ENCODE results near the gene HIPK2. TPM values are rescaled to one million over a fixed set of nuclear protein-coding genes. Genes with fewer than 3 reads are reported as not detected.

HIPK2 gene
- total RNA-seq, 3 donors from 2014 or later (not counting 1 experiment from before 2014, with no cell fraction given) = 127 to 145 (median 144) TPM

DNA sequence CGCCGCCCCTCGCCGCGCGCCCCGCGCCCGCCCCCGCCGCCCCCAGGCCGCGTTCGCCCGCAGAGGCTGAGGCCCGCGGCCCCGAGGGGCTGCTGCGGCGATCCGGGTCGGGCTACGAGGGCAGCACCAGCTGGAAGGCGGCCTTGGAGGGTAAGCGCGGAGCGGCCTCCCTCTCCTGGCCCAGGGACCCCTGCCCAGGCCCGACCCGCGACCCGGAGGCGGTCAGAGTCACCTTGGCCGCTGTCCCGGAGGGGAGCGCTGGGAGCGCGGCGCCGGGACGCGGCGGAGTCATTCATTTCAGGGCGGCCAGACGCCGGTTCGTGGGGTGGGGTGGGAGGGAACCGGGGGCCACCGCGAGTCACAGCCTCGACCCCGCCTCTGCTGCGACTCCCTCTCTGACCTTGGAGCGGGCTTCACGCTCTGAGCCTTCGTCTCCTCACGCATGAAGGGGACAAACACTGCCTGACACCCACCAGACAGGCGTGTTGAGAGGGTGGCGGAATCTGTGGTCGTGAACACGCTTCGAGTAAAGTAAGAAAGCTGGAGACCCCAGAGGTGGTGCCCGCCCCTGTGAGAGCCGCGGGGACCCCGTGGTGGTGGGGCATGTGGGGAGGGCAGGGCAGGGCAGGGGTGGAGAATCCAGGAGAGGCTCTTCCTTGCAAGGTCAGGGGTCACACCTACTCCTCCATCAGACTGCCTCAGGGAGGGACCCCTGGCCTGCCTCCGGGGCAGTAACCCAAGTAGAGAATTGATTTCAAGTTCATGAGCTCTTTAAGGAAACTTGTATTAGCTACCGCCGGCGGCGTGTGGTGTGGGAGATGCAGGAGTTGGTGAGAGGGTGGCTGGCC, 253.6 kb downstream of the HIPK2 start:
- ATAC-seq = no peak
- intact Hi-C loops (cut with micrococcal nuclease) = no loop called here
- H3K36me3 Mint-ChIP-seq = no peaks in the 10 kb centered on the region

GRCh38 chr7:139523199-139523941, 254.4 kb downstream of the HIPK2 start, which contains the start of gene CLEC2L:
TSS of gene CLEC2L (plus strand) at chr7:139523685. CDS start at chr7:139523928, 243 bp downstream.
- H3K9me3 ChIP-seq (ENCODE audit: control insufficient read depth, insufficient read depth, low read length) = no peaks in the 10 kb centered on the region
- DNase-seq (no peak), ATAC-seq (no peak)
- TF ChIP-seq, protein P1, sequence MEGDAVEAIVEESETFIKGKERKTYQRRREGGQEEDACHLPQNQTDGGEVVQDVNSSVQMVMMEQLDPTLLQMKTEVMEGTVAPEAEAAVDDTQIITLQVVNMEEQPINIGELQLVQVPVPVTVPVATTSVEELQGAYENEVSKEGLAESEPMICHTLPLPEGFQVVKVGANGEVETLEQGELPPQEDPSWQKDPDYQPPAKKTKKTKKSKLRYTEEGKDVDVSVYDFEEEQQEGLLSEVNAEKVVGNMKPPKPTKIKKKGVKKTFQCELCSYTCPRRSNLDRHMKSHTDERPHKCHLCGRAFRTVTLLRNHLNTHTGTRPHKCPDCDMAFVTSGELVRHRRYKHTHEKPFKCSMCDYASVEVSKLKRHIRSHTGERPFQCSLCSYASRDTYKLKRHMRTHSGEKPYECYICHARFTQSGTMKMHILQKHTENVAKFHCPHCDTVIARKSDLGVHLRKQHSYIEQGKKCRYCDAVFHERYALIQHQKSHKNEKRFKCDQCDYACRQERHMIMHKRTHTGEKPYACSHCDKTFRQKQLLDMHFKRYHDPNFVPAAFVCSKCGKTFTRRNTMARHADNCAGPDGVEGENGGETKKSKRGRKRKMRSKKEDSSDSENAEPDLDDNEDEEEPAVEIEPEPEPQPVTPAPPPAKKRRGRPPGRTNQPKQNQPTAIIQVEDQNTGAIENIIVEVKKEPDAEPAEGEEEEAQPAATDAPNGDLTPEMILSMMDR (IDR thresholded peaks at IDR 0.05) = no peak
- H3K4me3 ChIP-seq (ENCODE audit: low read length) = no peak within 1 kb of the TSS
- Mint-ChIP-seq H3K4me1 (no peaks in the 10 kb centered on the region), H3K27me3 (ENCODE audit: low read depth in 2 of 2) (peaks cover 43% of the 10 kb centered on the region in 2 donors), H3K4me3 (no peak within 1 kb of the TSS), H3K36me3 (no peaks in the 10 kb centered on the region), H3K9me3 (no peaks in the 10 kb centered on the region), H3K27ac (no peak within 1 kb of the TSS)
- no peaks in the 10 kb centered on the region for H3K36me3 ChIP-seq (ENCODE audit: control insufficient read depth, insufficient read depth, low read length)
- peaks cover 7% of the 10 kb centered on the region for H3K27me3 ChIP-seq (ENCODE audit: control insufficient read depth, insufficient read depth, low read length)
- intact Hi-C loops (cut with micrococcal nuclease) = no loop called here
- 4% methylated on average over 75 of the region's 75 CpGs for WGBS (ENCODE audit: insufficient coverage)
- no peaks in the 10 kb centered on the region for H3K4me1 ChIP-seq (ENCODE audit: control insufficient read depth, insufficient read depth, low read length)
- H3K27ac ChIP-seq (ENCODE audit: low read length) = no peak within 1 kb of the TSS

More for the DNA sequence above, 253.6 kb downstream of the HIPK2 start:
- H3K36me3 ChIP-seq (ENCODE audit: control insufficient read depth, insufficient read depth, low read length) = no peaks in the 10 kb centered on the region
- no peaks in the 10 kb centered on the region for H3K9me3 ChIP-seq (ENCODE audit: control insufficient read depth, insufficient read depth, low read length)
- DNase-seq = no peak
- H3K4me3 Mint-ChIP-seq = no peak overlapping the region
- no peak overlapping the region for H3K4me3 ChIP-seq (ENCODE audit: low read length)
- no peaks in the 10 kb centered on the region for H3K4me1 Mint-ChIP-seq
- H3K9me3 Mint-ChIP-seq = no peaks in the 10 kb centered on the region
- no peak overlapping the region for H3K27ac ChIP-seq (ENCODE audit: low read length)
- H3K4me1 ChIP-seq (ENCODE audit: control insufficient read depth, insufficient read depth, low read length) = no peaks in the 10 kb centered on the region
- peaks cover 7% of the 10 kb centered on the region for H3K27me3 ChIP-seq (ENCODE audit: control insufficient read depth, insufficient read depth, low read length)
- no peak overlapping the region for H3K27ac Mint-ChIP-seq
- peaks cover 43 to 47% of the 10 kb centered on the region in 2 donors for H3K27me3 Mint-ChIP-seq (ENCODE audit: low read depth in 2 of 2)
- 29% methylated on average over 70 of the region's 70 CpGs for WGBS (ENCODE audit: insufficient coverage)
- TF ChIP-seq, protein P1 (IDR thresholded peaks at IDR 0.05) = no peak

GRCh38 chr7:139522830-139523198, 255.0 kb downstream of the HIPK2 start:
- Mint-ChIP-seq H3K36me3 (no peaks in the 10 kb centered on the region), H3K4me3 (no peak overlapping the region), H3K27me3 (ENCODE audit: low read depth in 2 of 2) (peaks cover 37 to 43% of the 10 kb centered on the region in 2 donors), H3K4me1 (no peaks in the 10 kb centered on the region), H3K27ac (no peak overlapping the region), H3K9me3 (no peaks in the 10 kb centered on the region)
- TF ChIP-seq, protein P1 (IDR thresholded peaks at IDR 0.05) = no peak
- no peak for ATAC-seq
- no peak overlapping the region for H3K27ac ChIP-seq (ENCODE audit: low read length)
- H3K4me1 ChIP-seq (ENCODE audit: control insufficient read depth, insufficient read depth, low read length) = no peaks in the 10 kb centered on the region
- H3K4me3 ChIP-seq (ENCODE audit: low read length) = no peak overlapping the region
- intact Hi-C loops (cut with micrococcal nuclease) = no loop called here
- 27% methylated on average over 10 of the region's 11 CpGs for WGBS (ENCODE audit: insufficient coverage)
- H3K27me3 ChIP-seq (ENCODE audit: control insufficient read depth, insufficient read depth, low read length) = peaks cover 7% of the 10 kb centered on the region
- H3K36me3 ChIP-seq (ENCODE audit: control insufficient read depth, insufficient read depth, low read length) = no peaks in the 10 kb centered on the region
- no peak for DNase-seq
- no peaks in the 10 kb centered on the region for H3K9me3 ChIP-seq (ENCODE audit: control insufficient read depth, insufficient read depth, low read length)

Data from natural killer cell (primary cell).